Frontal cortex (tissue), 4 donors: Measurements from ENCODE around the gene MRPL51. TPM values are rescaled to one million over a fixed set of nuclear protein-coding genes. Genes with fewer than 3 reads are reported as not detected.
A peak's percentile ranks its signal among the peaks of the same experiment; 100 is the strongest.
"Not testable (repeated sequence)": the region's sequence is repeated elsewhere in the genome, so short reads cannot be mapped to it uniquely, and the experiment has no call there.

Experiments
- DNase-seq, 2 donors: peaks; one replicate each; pipeline ENCODE4 v3.0.0; 2012; ENCODE audit warnings: low spot score in 2 of 2
- FAIRE-seq: peaks from 2 replicates; lab custom pipeline; 2012; peaks lifted over from hg19 to GRCh38; lab: Jason Lieb, UNC
- total RNA-seq: library from RNA; depleted of rRNA; stranded (reverse); fragments of >200 nt; gene quantifications from one replicate; pipeline ENCODE4 v1.2.3, GENCODE V29; 2014
- donor health status: control.
- donor health status: control.
- donor health status: control.

Gene MRPL51
- total RNA-seq, 1 donor from 2014 or later: 27.3 TPM

DNA sequence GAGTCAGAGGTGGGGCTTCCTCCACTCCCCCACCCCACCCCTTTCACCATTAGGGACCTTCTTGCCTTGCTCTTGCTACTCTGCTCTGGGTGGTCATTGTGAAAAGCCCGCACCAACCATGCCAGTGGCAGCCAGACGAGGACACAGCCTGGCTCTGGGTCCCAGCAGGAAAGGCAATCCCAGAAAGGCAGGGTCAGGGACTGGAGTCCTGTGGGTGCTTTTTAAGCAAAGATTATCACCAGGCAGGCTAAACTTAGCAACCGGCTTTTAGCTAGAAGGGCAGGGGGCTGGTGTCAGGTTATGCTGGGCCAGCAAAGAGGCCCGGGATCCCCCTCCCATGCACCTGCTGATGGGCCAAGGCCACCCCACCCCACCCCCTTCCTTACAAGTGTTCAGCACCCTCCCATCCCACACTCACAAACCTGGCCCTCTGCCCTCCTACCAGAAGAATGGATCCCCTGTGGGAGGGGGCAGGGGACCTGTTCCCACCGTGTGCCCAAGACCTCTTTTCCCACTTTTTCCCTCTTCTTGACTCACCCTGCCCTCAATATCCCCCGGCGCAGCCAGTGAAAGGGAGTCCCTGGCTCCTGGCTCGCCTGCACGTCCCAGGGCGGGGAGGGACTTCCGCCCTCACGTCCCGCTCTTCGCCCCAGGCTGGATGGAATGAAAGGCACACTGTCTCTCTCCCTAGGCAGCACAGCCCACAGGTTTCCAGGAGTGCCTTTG lies 40.0 kb upstream of the MRPL51 start:
- FAIRE-seq: no peak
- peak; percentile 60 to 67 for DNase-seq

DNA sequence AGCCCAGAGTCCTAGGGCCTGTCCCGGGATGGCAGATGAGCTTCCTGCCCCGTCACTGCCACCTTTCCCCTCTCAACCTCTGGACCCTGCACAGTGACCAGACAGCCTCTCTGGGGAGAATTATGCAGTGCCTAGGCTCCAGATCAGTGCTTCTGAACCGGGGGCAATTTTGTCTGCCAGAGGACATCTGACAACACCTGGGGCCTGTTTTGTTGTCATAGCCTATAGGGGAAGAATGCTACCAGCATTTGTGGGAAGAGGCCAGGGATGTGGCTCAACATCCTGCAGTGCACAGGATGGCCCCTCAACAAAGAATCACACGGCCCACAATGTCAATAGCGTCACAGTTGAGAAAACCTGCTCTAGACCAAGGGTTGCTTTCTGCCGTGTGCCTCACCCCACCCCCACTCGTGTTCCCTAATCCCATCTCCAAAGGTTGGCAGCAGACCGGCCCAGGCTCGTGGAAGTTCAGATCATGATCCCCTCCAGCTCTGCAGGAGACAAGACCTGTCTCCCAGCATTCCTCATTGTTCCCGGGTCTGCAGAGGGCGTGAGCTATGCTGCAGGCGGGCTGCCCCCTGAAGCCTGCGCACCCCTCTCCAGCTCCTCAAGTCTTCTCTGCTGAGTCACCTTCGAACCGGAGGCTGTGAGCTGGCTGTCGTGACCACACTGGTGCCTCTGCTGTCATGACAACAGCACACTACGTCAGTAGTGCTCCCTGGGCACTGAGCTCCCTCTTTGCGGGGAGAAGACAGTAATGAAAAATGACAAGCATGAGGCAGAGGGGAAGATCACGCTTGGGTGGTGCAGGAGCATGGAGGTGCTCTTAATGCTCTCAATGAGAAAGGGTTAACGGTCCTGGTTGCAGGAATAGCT lies 39.2 kb upstream of the MRPL51 start:
- peak in 1 of 2 donors; percentile 71 for DNase-seq
- no peak for FAIRE-seq

DNA sequence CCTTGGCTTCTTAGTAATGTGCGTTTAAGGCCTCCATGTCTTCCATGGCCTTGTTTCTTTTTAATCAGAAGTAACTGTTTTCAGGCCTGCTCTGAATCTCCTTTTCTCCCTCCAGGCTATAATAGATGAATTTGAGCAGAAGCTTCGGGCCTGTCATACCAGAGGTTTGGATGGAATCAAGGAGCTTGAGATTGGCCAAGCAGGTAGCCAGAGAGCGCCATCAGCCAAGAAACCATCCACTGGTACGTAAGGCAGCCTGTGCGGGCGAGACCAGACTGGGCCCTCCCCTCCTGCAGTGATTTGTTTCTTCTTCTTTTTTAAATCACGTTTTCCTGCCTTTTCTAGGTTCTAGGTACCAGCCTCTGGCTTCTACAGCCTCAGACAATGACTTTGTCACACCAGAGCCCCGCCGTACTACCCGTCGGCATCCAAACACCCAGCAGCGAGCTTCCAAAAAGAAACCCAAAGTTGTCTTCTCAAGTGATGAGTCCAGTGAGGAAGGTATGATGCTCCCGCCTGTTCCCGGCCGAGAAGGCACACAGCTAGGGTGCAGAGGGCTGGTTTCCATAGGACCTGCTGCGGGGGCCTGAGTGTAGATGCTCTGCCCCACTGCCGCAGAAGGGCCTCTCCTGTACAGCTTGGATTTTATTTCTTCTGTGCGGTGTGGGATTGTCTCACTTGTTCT lies 37.7 kb upstream of the MRPL51 start:
- FAIRE-seq (no peak), DNase-seq (no peak)

DNA sequence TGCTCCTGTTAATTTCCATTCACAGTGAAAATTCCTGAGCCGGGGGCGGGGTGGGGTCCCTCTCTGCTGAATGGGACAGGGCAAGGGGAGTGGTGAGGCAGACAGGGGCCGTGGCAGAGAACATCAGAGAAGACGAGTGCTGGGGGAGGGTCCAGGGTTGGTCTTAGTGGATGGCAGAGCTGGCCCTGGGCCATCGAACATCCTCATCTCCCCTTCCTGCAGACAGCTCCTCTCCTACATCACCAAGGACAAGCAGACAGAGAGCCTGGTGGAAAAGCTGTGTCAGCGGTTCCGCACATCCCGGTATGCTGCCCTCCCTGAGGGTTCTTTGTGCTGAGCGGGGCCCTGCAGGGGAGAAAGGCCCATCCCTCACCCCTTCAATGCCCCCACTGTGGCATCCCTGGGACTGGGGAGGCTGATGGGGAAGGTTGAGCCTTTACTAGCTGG lies 36.3 kb upstream of the MRPL51 start:
- DNase-seq (no peak), FAIRE-seq (no peak)

DNA sequence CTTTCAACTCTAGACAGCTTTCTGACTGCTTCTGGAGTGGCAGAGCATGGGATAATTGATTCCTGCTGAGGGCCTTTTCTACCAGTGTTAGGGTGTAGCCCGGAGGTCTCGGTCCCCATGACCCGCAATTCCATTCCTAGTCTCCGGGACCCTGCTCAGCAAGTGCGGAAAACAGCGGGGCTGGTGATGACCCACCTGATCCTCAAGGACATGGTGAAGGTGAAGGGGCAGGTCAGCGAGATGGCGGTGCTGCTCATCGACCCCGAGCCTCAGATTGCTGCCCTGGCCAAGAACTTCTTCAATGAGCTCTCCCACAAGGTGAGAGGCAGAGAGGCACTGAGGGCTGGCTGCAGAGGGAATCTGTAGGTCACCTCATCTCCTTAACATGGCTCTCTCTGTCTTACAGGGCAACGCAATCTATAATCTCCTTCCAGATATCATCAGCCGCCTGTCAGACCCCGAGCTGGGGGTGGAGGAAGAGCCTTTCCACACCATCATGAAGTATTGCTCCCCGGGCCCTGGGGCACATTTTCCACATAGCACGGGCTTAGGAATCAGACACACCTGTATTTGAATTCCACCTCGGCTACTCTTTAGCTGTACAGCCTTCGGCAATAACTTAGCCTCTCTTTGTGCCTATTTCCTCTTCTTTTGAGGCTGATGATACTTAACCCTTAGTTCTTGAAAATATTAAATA lies 35.6 kb upstream of the MRPL51 start:
- FAIRE-seq (no peak), DNase-seq (no peak)

DNA sequence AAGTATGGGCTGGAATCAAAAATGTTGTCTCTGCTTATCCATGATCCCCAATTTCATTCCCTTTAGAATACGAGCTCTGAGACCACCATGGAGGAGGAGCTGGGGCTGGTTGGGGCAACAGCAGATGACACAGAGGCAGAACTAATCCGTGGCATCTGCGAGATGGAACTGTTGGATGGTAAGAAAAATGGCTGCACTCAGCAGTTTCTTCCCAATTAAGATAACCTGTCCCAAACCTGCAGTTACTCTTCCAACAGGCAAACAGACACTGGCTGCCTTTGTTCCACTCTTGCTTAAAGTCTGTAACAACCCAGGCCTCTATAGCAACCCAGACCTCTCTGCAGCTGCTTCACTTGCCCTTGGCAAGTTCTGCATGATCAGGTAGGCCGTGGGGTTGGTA lies 34.6 kb upstream of the MRPL51 start:
- no peak for DNase-seq
- FAIRE-seq: no peak

DNA sequence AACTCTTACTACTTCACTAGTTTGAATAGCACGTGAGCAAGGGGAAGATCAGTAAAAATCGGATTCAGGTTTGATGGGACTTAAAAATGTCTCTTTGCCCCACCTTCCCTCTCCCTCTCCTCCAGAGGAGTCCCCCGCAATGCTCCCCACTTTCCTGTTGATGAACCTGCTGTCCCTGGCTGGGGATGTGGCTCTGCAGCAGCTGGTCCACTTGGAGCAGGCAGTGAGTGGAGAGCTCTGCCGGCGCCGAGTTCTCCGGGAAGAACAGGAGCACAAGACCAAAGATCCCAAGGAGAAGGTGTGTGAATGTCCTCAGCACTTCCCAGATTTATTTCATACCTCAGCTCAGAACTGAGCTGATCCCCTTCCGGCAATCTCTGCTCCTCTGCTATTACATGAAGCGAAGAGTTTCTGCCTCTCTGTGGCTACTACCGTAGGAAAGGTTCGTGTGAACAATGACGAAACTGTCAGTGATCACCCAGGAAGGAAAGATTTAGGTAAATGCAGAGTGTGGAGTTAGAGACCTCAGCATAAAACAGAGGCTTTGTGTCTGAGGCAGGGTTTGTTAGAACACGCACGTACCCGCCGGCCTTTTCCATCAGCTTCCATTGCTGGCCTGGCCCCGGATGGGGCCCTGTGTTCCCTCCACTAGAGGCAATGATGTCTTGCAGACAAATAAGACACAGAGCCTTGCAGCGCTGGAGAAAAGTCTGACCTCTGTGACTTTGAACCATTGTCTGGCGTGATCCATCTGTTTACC lies 33.9 kb upstream of the MRPL51 start:
- FAIRE-seq (no peak), DNase-seq (no peak)

DNA sequence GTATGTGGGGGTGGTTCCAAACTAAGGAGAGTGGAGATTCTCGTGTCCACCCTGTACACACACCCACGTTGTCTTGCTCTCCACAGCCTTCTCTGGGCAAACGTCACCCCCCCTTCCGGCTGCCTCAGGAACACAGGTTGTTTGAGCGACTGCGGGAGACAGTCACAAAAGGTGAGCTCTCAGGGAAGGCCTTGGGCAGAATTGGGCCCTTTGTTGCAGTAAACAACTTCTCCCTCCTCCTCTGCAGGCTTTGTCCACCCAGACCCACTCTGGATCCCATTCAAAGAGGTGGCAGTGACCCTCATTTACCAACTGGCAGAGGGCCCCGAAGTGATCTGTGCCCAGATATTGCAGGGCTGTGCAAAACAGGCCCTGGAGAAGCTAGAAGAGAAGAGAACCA lies 33.1 kb upstream of the MRPL51 start:
- DNase-seq (no peak), FAIRE-seq (no peak)

DNA sequence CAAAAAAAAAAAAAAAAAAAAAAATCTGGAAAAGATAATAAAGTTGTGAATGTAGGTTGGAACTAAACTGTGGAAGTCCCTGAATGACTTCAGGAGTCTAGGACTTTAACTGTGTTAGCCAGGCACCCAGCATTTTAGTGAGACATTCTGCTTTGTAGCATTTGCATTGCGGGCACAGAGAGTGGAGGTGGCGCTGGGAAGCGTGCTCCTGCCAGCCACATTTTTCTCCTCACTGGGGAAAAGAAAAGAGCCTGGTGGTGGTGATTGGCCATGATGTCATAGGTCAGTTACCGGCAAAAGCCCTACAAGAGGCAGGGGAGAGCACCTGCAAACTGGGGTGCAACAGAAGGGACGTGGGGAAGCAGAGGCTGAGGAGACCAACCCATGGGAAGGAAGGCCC lies 31.6 kb upstream of the MRPL51 start:
- no peak for FAIRE-seq
- no peak for DNase-seq

DNA sequence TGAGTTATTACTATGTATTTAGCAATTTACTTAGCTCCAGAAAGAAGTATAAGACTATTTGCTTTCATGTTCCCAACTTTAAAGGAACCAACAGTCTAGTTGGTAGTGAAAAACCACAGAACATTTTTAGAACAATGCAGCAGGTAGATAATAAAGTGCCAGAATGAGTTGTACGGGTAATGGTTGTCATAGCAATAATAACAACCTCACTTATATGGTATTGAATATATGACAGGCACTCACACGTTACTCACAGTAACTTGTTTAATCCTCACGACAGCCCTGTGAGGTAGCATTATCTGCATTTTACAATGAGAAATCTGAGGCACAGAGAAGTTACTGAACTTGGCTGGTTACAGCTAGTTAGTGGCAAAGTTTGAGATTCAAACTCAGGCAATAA lies 30.6 kb upstream of the MRPL51 start:
- no peak for FAIRE-seq
- no peak for DNase-seq

DNA sequence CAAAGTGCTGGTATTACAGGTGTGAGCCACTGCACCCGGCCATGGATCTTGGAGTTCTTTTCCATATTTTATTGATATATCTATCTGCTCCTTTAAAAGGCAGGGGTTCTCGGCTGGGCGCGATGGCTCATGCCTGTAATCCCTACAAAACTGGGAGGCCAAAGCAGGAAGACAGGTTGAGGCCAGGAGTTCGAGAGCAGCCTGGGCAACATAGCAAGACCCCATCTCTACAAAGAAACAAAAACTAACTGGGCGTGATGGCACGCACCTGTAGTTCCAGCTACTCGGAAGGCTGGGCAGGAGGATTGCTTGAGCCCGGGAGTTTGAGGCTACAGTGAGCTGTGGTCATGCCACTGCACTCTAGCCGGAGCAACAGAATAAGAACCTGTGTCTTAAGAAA lies 29.1 kb upstream of the MRPL51 start:
- DNase-seq (no peak), FAIRE-seq (no peak)

DNA sequence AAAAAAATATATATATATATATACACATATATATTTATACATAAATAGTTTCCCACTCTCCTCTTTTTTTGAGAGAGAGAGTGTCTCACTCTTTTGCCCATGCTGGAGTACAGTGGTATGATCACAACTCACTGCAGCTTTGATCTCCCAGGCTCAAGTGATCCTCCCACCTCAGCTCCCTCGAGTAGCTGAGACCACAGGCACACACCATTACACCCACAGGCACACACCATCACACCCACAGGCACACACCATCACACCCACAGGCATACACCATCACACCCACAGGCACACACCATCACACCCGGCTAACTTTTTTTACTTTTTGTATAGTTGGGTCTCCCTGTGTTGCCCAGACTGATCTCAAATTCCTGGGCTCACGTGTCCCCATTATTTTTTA lies 27.1 kb upstream of the MRPL51 start:
- DNase-seq (no peak), FAIRE-seq (no peak)

DNA sequence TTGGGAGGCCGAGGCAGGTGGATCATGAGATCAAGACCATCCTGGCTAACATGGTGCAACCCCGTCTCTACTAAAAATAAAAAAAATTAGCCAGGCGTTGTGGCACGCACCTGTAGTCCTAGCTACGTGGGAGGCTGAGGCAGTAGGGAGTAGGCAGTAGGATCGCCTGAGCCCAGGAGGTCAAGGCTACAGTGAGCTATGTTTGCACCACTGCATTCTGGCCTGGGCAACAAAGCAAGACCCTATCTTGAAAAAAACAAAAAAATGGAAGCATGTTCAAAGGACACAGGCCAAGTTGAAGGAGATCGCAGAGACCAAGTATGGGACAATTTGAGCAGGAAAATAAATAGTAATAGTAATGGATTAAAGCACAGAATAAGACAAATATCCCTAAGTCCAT lies 15.0 kb upstream of the MRPL51 start:
- no peak for FAIRE-seq
- DNase-seq: no peak

DNA sequence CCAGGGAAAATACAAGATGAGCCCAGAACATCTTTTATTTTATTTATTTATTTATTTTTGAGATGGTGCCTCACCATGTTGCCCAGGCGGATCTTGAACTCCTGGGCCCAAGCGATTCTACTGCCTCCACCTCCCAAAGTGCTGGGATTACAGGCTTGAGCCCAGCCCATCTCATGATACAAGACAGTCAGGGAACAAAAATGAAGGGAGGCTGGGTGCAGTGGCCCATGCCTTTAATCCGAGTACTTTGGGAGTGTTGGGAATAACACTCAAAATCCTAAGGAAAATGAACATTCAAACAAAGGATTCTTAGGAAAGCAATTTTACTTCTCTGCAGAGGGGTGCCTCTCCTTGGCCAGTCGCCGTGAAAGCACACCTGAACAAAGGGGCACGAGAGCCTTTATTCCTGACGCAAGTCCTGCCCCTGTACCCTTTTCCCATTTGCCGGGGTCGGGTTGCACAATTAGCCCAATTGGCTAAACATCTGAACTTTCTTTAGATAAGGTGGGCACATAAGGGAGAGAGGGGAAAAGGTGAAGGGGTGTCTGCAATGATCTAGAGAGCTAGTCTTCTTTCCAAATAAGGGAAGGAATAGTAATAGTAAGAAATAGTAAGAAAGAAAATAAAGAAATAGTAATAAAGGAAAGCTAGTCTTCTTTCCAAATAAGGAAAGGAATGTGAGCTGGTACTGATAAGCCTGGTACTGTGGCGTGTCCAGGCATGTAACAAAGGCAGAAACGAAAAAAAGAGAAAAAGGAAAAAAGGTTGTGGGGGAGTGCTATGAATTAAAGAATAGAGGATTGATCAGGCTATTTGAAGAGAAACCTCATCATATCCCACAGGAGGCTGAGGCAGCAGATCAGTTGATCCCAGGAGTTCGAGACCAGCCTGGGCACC lies 14.3 kb upstream of the MRPL51 start:
- DNase-seq (no peak), FAIRE-seq (no peak)

DNA sequence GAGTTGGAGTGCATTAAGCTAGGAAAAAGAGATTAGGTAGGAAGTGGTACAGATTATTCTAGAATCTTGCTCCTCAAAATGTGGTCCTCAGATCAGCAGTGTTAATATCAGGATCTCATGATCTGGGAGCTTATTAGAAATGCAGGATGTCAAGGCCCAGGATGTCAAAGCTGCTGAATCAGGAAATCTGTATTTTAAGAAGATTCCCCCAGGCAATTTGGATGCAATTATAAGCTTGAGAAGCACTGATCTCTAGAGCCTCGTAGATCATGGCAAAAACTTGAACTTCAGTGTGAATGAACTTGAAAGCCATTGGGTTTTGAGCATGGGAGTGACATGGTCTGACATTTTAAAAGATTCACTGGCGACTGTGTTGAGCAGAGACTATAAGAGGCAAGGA lies 7.4 kb upstream of the MRPL51 start:
- no peak for FAIRE-seq
- no peak for DNase-seq

DNA sequence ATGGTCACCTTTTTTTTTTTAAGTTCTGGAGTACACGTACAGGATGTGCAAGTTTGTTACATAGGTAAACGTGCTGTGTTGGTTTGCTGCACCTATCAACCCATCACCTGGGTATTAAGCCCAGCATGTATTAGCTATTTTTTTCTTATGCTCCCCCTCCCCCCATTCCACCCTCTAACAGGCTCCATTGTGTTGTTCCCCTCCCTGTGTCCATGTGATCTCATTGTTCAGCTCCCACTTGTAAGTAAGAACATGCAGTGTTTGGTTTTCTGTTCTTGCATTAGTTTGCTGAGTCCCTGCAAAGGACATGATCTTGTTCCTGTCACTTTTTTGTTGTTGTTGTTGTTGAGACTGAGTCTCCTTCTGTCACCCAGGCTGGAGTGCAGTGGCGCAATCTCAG lies 4.2 kb upstream of the MRPL51 start:
- FAIRE-seq, DNase-seq: not testable (repeated sequence)

DNA sequence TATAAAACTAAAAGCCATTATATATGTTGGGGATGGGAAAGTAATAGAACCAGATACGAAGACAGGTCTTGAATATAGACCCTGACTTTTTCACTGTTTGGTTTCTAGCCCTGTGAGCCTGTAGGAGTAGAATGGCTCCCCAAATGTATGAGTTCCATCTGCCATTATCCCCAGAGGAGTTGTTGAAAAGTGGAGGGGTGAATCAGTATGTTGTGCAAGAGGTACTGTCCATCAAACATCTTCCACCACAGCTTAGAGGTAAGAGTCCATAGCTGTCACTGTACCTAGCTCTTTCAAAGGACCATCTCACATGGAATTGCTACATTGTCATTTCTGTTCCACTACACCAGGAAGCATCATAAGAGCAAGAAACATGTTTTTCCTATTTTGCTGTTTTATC lies 1.9 kb upstream of the MRPL51 start:
- FAIRE-seq (no peak), DNase-seq (no peak)

DNA sequence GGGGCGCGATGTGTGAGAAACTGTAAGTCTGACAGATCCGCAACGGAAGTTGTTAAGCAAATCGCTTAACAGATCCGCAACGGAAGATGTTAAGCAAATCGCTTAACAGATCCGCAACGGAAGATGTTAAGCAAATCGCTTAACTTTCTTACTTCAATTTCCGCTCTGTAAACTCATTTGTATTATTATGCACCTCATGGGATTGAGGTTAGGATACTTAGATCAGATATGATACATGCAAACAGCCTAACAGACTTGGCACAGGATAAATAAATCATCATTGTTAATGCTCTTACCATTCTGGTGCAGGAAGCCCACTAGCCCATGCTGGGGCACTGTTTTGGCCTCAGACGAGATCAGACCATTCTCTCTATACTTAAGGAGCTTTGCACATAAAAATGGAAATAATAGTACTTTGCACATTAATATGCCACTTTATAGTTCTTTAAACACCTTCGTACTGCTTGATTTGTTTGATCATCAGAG lies 1.2 kb upstream of the MRPL51 start:
- DNase-seq (no peak), FAIRE-seq (no peak)
